ENCODE results near the gene HOXB13. TPM values are rescaled to one million over a fixed set of nuclear protein-coding genes. Genes with fewer than 3 reads are reported as not detected.

HOXB13 gene
- total and polyA plus RNA-seq, 2 of the 13 experiments (the other 11 are each of a cell fraction or from before 2014, with no cell fraction given) = not detected

DNA sequence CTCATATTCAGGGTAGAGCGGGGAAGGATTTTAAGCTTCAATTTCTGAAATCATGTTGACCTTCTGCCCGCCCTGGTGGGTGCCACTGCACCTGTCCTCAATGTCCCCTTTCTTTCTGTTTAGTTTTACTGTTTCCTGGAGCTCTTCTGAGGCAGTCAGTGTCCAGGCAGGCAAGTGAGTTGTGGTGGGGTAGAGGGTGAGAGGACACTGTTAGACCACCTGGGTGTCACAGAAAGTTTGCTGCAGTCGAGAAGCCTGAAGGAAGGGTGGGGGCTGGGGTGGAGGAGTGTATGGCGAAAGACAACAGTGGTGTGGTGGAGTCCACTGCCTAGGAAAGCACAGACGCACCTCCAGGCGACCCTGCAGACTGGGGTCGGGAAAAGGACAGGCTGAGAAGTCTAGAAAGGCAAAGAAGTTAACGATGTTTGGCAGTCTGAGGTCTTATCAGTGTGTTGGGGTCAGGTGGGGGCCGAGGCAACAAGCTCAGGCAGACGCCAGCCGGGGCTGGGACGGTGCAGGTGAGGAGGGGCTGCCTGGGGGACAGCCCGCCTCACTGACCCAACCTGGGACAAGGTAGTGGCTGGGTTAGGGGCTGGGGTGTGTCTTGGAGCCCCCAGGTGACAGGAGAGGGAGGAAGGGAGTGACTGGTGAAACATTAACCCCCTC is 23.3 kb upstream of the HOXB13 start:
- intact Hi-C loops (cut with micrococcal nuclease; ENCODE audit: unreplicated experiment) = no loop called here
- in situ Hi-C loops (cut with HindIII; ENCODE audit: extremely low pct_ligation_motif_present, low pct_unique_long_range_greater_than_20kb) = no loop called here
- DNase-seq (ENCODE audit: low spot score) = no peak
- Histone ChIP-seq H3K27me3 (ENCODE audit: control insufficient read depth in 1 of 2, insufficient read depth in 2 of 2, low read length in 2 of 2) (peaks cover 48 to 94% of the 10 kb centered on the region in 2 experiments), H3K9me3 (ENCODE audit: low read length) (no peaks in the 10 kb centered on the region), H3K79me2 (ENCODE audit: insufficient read depth, low read length) (no peaks in the 10 kb centered on the region), H3K4me2 (ENCODE audit: low read depth, low read length) (no peak overlapping the region), H3K36me3 (replicated peaks in 1 of 2; ENCODE audit: control insufficient read depth in 1 of 2, insufficient read depth in 2 of 2, low read length in 2 of 2) (no peaks in the 10 kb centered on the region), H3K4me1 (ENCODE audit: insufficient read depth, low read length) (no peaks in the 10 kb centered on the region), H2AFZ (ENCODE audit: low read length) (no peak overlapping the region), H3K27ac (ENCODE audit: extremely low read length, insufficient read depth, low read length) (no peak overlapping the region), H4K20me1 (ENCODE audit: insufficient read depth, low read length) (no peaks in the 10 kb centered on the region), H3K4me3 (replicated peaks in 1 of 3; ENCODE audit: insufficient read depth in 1 of 3, low read depth in 2 of 3, low read length in 3 of 3) (no peak overlapping the region), H3K9ac (ENCODE audit: insufficient read depth, low read depth, low read length) (no peak overlapping the region)
- ChIA-PET CTCF (ENCODE audit: low intra/inter-chr PET ratio, low total read pairs) (no interaction called here), POLR2A (no interaction called here)
- no TSS peak for BruUV-seq (replicated peaks)
- ATAC-seq = no peak
- WGBS (ENCODE audit: low lambda C conversion rate) = 4% methylated on average over 13 of the region's 13 CpGs
- FAIRE-seq = no peak
- TF ChIP-seq ZNF101 (CRISPR knock-in tag; IDR thresholded peaks at IDR 0.05; ENCODE audit: borderline replicate concordance, low read depth) (no peak), TAF15 (IDR thresholded peaks at IDR 0.05; ENCODE audit: low read depth, low read length, poor library complexity, severe bottlenecking) (no peak), FLYWCH1 (CRISPR knock-in tag; IDR thresholded peaks at IDR 0.05) (no peak), MATR3 (CRISPR knock-in tag; IDR thresholded peaks at IDR 0.05) (no peak), EEA1 (CRISPR knock-in tag; IDR thresholded peaks at IDR 0.05; ENCODE audit: borderline replicate concordance) (no peak), ZBED4 (CRISPR knock-in tag; IDR thresholded peaks at IDR 0.05; ENCODE audit: borderline replicate concordance) (no peak), ZNF362 (CRISPR knock-in tag; IDR thresholded peaks at IDR 0.05; ENCODE audit: borderline replicate concordance) (no peak), ISL2 (CRISPR knock-in tag; IDR thresholded peaks at IDR 0.05) (no peak), RARG (CRISPR knock-in tag; IDR thresholded peaks at IDR 0.05; ENCODE audit: low read depth) (no peak), BORCS8-MEF2B (CRISPR knock-in tag; IDR thresholded peaks at IDR 0.05) (no peak), KLF16 (CRISPR knock-in tag; IDR thresholded peaks at IDR 0.05) (no peak), ADNP (CRISPR knock-in tag; IDR thresholded peaks at IDR 0.05) (no peak), HOXA7 (CRISPR knock-in tag; IDR thresholded peaks at IDR 0.05) (no peak), ZNF615 (CRISPR knock-in tag; IDR thresholded peaks at IDR 0.05; ENCODE audit: borderline replicate concordance) (no peak), ARID4A (CRISPR knock-in tag; IDR thresholded peaks at IDR 0.05; ENCODE audit: borderline replicate concordance) (no peak), TRIM24 (CRISPR knock-in tag; IDR thresholded peaks at IDR 0.05) (no peak)

Measured in HepG2 (cell line).